Suprapubic skin (tissue), 4 donors: ENCODE data around the gene PRKN. TPM values are rescaled to one million over a fixed set of nuclear protein-coding genes. Genes with fewer than 3 reads are reported as not detected.

Experiments used
- DNase-seq, 2 donors: peaks; one replicate each; pipeline ENCODE4 v3.0.0-alpha.2; 2019; ENCODE audit warnings: low spot score in 2 of 2
- H3K27ac ChIP-seq: fragments of 200-600 bp; sonication (generic); one replicate; pipeline ENCODE4 v1.5.1; 2019
- H3K27me3 ChIP-seq: fragments of 200-600 bp; sonication (generic); one replicate; pipeline ENCODE4 v1.5.1; 2019
- H3K36me3 ChIP-seq: fragments of 200-600 bp; sonication (generic); one replicate; pipeline ENCODE4 v1.5.1; 2019
- H3K4me1 ChIP-seq: fragments of 200-600 bp; sonication (generic); one replicate; pipeline ENCODE4 v1.5.1; 2019
- H3K4me3 ChIP-seq: fragments of 200-600 bp; sonication (generic); one replicate; pipeline ENCODE4 v1.5.1; 2019; ENCODE audit warnings: mild to moderate bottlenecking
- H3K9me3 ChIP-seq: fragments of 200-600 bp; sonication (generic); one replicate; pipeline ENCODE4 v1.5.1; 2019
- CTCF ChIP-seq, 2 donors: fragments of 200-600 bp in 1 of 2; fragments of 450-650 bp in 1 of 2; sonication (generic) in 1 of 2; IDR thresholded peaks; one replicate each; pipeline ENCODE4 v1.5.1; 2016 to 2019; ENCODE audit warnings: antibody characterized with exemption in 2 of 2, mild to moderate bottlenecking in 1 of 2, moderate library complexity in 1 of 2
- EP300 ChIP-seq: sonication (generic); formaldehyde crosslinking; IDR thresholded peaks from one replicate; pipeline ENCODE4 v1.6.1; 2017; ENCODE audit warnings: antibody characterized with exemption
- POLR2A ChIP-seq, 2 donors: fragments of 450-650 bp; IDR thresholded peaks; one replicate each; pipeline ENCODE4 v1.6.1; 2017; ENCODE audit warnings: antibody characterized with exemption in 2 of 2, mild to moderate bottlenecking in 2 of 2, moderate library complexity in 2 of 2
- POLR2AphosphoS5 ChIP-seq, 3 donors: sonication (generic); formaldehyde crosslinking; IDR thresholded peaks; one replicate each; pipeline ENCODE4 v1.6.1; 2017; ENCODE audit warnings: antibody characterized with exemption in 3 of 3
- WGBS: methylation state at CpG from one replicate; pipeline ENCODE4 v1.1.5; 2018; 5-methylcytosine and 5-hydroxymethylcytosine counted together
- total RNA-seq, 4 donors: library from RNA; depleted of rRNA; stranded (reverse); fragments of >200 nt; gene quantifications; one replicate each; pipeline ENCODE4 v1.1.0, GENCODE V29; 2016

Gene PRKN
- total RNA-seq, 4 donors from 2014 or later, result 7.2 to 22.8 (median 14.4) TPM

- no peak overlapping the region for H3K4me3 ChIP-seq
- no peaks in the 10 kb centered on the region for H3K36me3 ChIP-seq
- TF ChIP-seq EP300, result no peak
- no peak for TF ChIP-seq POLR2A (IDR thresholded peaks at IDR 0.05)
- no peak for TF ChIP-seq POLR2AphosphoS5 (IDR thresholded peaks at IDR 0.05)
- TF ChIP-seq CTCF (IDR thresholded peaks at IDR 0.05), result no peak
- H3K4me1 ChIP-seq, result no peaks in the 10 kb centered on the region
- no peak overlapping the region for H3K27ac ChIP-seq
- no peaks in the 10 kb centered on the region for H3K9me3 ChIP-seq
- no peaks in the 10 kb centered on the region for H3K27me3 ChIP-seq
- no peak for DNase-seq
- 86% methylated on average over 7 of the region's 7 CpGs for WGBS
These were observed 200.6 kb downstream of the PRKN start for GRCh38 chr6:162526960-162527359.

- H3K36me3 ChIP-seq, result no peaks in the 10 kb centered on the region
- TF ChIP-seq CTCF (IDR thresholded peaks at IDR 0.05), result no peak
- no peak for TF ChIP-seq POLR2AphosphoS5 (IDR thresholded peaks at IDR 0.05)
- TF ChIP-seq EP300, result no peak
- TF ChIP-seq POLR2A (IDR thresholded peaks at IDR 0.05), result no peak
- H3K27me3 ChIP-seq, result no peaks in the 10 kb centered on the region
- DNase-seq, result no peak
- no peaks in the 10 kb centered on the region for H3K9me3 ChIP-seq
- H3K27ac ChIP-seq, result no peak overlapping the region
- H3K4me1 ChIP-seq, result no peaks in the 10 kb centered on the region
- H3K4me3 ChIP-seq, result no peak overlapping the region
- 88% methylated on average over 6 of the region's 6 CpGs for WGBS
These were observed 202.4 kb downstream of the PRKN start for GRCh38 chr6:162525181-162525580.

- no peaks in the 10 kb centered on the region for H3K9me3 ChIP-seq
- no peak for TF ChIP-seq POLR2AphosphoS5 (IDR thresholded peaks at IDR 0.05)
- WGBS, result 64% methylated on average over 4 of the region's 4 CpGs
- no peaks in the 10 kb centered on the region for H3K36me3 ChIP-seq
- no peak overlapping the region for H3K4me3 ChIP-seq
- no peaks in the 10 kb centered on the region for H3K27me3 ChIP-seq
- DNase-seq, result no peak
- H3K4me1 ChIP-seq, result no peaks in the 10 kb centered on the region
- no peak overlapping the region for H3K27ac ChIP-seq
These were observed 214.8 kb downstream of the PRKN start for GRCh38 chr6:162512744-162513143.

- WGBS, result 68% methylated on average over 5 of the region's 5 CpGs
- TF ChIP-seq POLR2AphosphoS5 (IDR thresholded peaks at IDR 0.05), result no peak
- DNase-seq, result no peak
- no peaks in the 10 kb centered on the region for H3K4me1 ChIP-seq
- H3K27me3 ChIP-seq, result no peaks in the 10 kb centered on the region
- H3K9me3 ChIP-seq, result no peaks in the 10 kb centered on the region
- H3K4me3 ChIP-seq, result no peak overlapping the region
- H3K27ac ChIP-seq, result no peak overlapping the region
- no peaks in the 10 kb centered on the region for H3K36me3 ChIP-seq
These were observed 230.2 kb downstream of the PRKN start for GRCh38 chr6:162497389-162497788.

GRCh38 chr6:162493917-162494316, 233.6 kb downstream of the PRKN start:
- Histone ChIP-seq H3K9me3 (no peaks in the 10 kb centered on the region), H3K4me1 (no peaks in the 10 kb centered on the region), H3K27ac (no peak overlapping the region), H3K27me3 (no peaks in the 10 kb centered on the region), H3K4me3 (no peak overlapping the region), H3K36me3 (no peaks in the 10 kb centered on the region)
- DNase-seq, result no peak
- WGBS, result 89% methylated on average over 3 of the region's 3 CpGs
- TF ChIP-seq EP300 (no peak), POLR2AphosphoS5 (IDR thresholded peaks at IDR 0.05) (no peak), POLR2A (IDR thresholded peaks at IDR 0.05) (no peak), CTCF (IDR thresholded peaks at IDR 0.05) (no peak)

GRCh38 chr6:162491637-162492036, 235.9 kb downstream of the PRKN start:
- Histone ChIP-seq H3K27ac (no peak overlapping the region), H3K4me1 (no peaks in the 10 kb centered on the region)
- no peak for TF ChIP-seq CTCF (IDR thresholded peaks at IDR 0.05)
- no peak for TF ChIP-seq EP300
- no peak for TF ChIP-seq POLR2A (IDR thresholded peaks at IDR 0.05)
- TF ChIP-seq POLR2AphosphoS5 (IDR thresholded peaks at IDR 0.05), result no peak

More at GRCh38 chr6:162491637-162492036, 235.9 kb downstream of the PRKN start:
- WGBS, result 90% methylated on average over 9 of the region's 9 CpGs
- Histone ChIP-seq H3K4me3 (no peak overlapping the region), H3K9me3 (no peaks in the 10 kb centered on the region), H3K36me3 (no peaks in the 10 kb centered on the region), H3K27me3 (no peaks in the 10 kb centered on the region)
- no peak for DNase-seq
